SIG-M5 treated with dmso at 0.1 percent for 504 hours (cell line): ENCODE measurements around the gene TMEM218.
A peak's percentile ranks its signal among the peaks of the same experiment; 100 is the strongest.

Experiments
- DNase-seq: peaks from one replicate; lab custom pipeline; 2025; ENCODE audit not compliant: unreplicated experiment; lab: John Stamatoyannopoulos, UW

Gene TMEM218

DNA sequence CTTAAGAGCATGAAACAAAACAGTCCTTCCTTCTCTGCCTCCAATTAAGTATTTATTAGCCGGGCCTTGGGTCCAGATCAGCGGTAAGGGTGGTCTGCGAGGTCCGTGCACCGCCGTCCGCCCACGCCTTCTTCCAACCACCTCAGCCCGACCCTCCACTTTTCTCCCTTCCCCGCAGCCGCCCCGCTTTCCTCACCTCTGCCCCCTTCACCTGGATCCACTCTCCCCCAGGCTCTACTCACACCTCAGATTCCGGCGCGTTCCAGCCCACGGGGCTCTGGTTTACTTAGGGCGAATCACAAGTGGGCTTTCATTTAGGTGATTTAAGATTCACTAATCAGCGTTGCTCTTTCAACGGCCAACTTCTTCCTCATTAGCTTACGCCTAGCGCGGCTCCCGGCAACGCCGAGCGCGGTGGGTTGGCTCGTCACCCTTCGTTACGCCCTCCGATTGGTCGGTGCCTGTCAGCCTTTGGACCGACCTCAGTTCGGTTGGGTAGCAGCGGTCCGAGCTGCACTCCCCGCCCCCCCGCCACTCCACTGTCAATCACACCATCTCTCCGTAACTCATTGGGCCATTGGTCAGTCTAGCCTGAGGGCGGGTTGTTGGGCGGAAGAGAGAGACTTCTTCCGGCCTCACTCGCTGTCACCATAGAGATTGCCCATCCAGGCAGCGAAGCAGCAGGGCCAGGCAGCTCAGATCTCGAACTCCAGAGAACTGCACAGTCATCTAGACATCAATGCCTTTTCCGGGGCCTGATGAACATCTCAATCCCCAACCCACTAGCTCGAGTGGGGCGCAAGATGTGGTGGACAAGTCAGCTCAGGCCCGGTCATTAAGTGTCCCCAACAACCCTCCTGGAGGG lies at the start of gene TMEM218:
Gene TMEM218, minus strand, starts transcription at position 284 of the 865 bp plus-strand sequence. CDS start 9,385 bp downstream, outside the sequence.
- peak; percentile 94 for DNase-seq

DNA sequence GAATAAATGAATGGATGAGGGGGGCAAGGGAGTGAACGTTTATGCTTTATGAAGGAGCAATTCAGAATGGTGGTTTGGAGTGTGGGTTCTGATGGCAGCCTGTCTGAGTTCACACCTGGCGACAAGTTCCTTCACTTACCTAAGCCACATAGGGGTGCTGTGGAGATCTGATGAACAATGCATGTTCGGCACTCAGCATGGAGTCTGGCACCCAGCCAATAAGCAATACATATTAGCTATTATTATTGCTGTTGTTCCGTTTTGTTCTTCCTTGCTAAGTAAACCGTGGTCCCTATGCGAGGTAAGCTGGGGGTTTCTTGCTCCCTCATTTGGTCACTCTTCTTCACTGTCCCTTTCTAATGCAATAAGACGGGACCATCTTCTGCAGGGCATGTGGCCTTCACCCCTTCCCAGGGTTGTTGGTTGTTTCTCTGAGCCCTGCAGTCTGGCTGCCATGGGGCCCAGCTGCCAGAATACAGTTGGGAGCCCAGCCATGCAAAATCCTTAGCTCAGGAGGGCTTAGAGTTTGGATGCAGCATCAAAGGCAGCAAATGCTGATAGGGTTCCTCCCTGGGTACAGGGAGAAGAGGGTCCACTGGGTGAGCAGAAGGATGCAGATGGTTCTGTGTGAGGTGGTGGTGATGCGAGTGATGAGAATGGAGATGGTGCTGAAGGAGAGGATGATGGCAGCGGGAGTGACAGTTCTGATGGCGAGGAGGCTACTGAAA lies 46.7 kb upstream of the TMEM218 start:
- no peak for DNase-seq

DNA sequence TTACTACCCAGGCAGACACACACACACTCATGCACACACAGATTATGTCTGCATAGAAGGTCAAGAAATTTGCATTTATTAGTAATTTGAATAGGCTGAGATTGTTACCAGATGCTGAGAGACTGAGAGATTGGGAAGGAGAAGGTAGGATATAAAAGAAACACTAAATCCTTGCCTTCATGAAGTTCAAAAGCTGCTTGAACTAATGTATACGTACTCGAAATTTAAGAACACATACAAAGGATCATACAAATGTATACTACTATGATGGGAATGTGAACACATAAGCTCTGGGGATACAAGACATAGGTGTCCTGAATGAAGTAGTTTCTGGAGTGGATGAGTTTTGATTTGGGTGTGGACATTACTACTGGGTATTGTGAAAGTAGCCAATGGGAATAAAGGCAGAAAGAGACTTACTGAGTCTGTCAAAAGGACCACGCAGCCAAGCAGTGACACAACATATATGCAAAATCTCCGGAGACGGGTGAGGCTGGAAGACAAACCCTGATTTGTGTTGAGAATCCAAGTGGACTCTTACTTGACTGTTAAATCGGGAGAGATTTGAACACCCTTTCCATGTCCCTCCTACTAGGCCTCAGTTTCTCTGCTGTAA lies 45.8 kb upstream of the TMEM218 start:
- no peak for DNase-seq

DNA sequence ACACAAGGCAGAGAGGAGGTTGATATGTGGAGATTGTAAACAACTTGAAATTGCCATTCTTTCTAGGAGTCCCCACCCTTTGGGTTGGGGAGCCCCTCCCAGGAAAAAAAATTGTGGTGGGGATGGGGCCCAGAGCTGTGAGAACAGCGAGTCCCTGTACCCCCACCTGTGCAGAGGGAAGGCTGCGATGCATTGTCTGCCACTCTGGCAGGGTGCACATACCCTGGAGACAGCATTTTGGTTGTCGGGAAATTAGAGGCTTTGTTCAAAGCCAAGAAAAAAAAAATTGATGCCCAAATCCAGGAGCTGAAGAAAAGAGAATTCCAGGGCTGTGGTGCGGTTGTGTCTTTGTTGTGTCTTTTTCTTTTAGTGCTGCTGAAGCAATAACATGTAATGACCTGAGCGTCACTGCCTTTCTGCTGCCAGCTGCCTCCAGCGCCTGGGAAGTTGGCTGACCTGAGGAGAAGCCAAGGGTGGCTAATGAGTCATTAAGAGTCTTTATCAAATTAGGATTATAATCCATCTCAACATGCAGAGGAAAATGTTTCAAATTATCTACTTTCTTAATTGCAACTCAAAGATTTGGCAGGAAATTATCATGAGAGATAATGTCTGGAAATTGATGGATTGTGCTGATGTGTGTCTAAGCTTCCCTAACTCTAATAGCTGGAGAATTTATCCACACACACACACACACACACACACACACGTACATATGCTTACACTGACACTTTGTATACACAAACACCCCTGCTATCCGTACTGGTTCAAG lies 45.1 kb upstream of the TMEM218 start:
- no peak for DNase-seq

DNA sequence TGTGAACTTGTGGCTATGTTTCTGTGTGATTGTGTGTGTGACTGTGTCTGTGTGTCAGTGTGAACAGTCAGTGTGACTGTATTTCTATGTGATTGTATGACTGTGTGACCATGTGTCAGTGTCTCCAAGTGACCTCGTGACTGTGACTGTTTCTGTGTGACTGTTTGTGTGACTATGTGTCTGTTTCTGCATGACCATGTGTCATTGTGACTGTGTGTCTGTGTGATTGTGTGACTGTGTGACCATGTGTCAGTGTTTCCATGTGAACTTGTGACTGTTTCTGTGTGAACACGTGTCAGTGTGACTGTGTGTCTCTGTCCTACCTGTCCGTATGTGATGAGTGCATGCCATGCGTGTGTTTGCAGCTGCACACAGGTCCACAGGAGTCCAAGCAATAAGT lies 44.3 kb upstream of the TMEM218 start:
- no peak for DNase-seq

DNA sequence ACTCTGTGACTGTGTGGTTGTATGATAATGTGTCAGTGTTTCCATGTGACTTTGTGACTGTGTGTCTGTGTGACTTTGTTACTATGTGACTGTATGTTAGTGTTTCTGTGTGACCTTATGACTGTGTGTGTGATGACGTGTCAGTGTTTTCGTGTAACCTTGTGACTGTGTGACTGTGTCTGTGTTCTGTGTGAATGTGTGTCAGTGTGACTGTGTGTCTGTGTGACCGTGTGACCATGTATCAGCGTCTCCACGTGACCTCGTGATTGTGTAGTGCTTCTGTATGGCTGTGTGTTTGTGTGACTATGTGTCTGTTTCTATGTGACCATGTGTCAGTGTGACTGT lies 43.6 kb upstream of the TMEM218 start:
- no peak for DNase-seq

GRCh38 chr11:125154378-125155099 lies 43.1 kb upstream of the TMEM218 start:
- DNase-seq: no peak

DNA sequence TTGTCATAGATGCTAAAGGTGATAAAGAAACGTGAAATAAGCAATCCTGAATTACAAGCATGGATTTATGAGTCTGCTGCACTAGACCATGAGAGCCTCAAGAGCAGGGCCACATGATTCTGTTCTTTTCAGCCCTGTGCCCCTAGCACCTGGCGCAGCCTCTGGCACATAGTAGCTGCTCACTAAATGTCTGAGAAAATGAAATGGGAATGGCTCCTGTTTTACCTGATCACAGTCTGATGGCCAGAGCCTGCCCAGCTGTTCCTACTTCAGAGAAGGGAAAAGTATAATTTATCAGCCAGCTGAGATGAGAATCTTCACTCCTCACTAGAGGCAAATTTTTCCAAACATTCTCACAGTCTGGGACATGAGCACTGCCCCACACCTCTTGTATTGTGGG lies 42.4 kb upstream of the TMEM218 start:
- DNase-seq: no peak

- no peak for DNase-seq
Measured at GRCh38 chr11:125148743-125149142, 37.3 kb upstream of the TMEM218 start.

GRCh38 chr11:125148011-125148410 lies 36.6 kb upstream of the TMEM218 start:
- DNase-seq: no peak

GRCh38 chr11:125147280-125147679 lies 35.9 kb upstream of the TMEM218 start:
- DNase-seq: no peak

- DNase-seq: no peak
Measured at GRCh38 chr11:125146232-125146631, 34.8 kb upstream of the TMEM218 start.

DNA sequence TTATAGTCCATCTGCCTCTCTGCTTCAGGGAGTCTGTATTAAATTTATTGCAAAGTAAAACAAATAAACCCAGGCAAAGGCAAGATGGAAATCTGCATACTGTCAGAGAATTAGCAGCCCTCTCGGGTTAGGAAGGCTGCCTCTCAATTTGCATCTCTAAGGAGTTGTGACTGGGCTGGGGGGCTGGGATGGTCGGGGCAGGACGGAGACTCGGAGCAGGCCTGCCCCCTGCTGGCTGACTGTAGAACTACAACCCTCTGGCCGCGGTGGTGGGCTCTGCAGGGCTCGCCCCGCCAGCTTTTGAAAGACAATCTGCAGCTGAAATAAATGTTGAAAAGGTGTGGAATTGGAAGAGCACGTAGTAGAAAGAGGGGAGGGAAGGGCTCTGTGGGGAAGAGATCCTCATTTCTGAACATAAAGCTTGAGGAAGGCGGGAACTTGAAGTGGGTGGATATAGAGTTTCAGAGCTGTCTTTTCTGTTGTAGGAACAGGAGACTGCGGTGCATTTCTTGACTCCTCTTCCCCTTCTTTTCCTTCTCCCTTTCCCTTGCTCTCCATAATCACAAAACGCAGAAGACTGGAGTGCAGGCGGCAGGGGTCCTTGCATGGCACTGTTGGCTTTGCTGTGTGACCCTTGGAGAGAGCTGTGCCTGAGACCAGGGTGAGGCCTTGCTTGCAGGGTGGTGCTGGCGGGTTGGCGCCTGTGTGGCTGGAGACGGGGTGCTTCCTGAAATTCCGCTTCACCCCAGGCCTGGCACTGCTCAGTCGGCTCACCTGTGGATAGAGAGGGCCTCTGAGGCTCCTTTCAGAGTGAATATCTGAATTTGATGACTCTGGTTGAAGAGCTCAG lies 30.5 kb upstream of the TMEM218 start:
- no peak for DNase-seq

DNA sequence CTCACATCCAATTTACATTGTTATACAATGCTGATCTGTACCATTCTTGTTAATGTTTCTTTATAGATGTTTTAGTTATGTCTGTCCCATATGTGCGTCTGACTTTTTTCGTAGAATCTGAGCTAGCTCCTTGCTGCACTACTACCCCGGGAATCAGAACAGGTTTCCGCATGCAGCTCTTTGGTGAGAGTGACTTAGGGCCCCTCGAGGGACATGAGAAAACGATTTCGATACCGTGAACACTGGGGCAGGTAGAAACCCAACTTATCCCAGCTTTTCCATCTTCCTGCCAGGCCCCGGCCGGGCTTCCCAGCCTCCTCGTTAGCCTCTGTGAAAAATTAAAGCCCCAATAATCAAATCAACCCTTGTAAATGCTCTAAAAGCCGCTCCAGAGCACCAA lies 29.8 kb upstream of the TMEM218 start:
- DNase-seq: no peak

DNA sequence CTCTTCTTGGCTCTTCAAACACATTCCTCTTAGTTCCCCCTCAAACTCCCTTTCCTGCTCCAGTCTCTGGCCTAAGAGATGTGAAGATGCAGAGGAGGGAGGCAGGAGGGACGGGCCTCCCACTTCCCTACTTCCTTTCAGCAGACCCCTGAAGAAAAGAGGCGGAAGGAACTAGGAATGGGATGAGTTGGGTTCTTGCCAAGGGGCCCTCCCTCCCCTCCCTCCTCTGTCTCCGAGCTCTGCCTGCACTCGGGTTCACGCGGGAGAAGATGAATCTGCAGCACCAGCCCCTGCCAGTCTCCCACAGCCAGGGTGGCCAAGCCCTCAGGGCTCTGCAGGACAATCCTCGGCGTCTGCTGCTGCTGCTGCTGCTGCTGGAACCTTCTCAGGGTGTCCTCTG lies 28.8 kb upstream of the TMEM218 start:
- no peak for DNase-seq

GRCh38 chr11:125139778-125140177 lies 28.4 kb upstream of the TMEM218 start:
- no peak for DNase-seq

GRCh38 chr11:125138966-125139365 lies 27.5 kb upstream of the TMEM218 start:
- no peak for DNase-seq

DNA sequence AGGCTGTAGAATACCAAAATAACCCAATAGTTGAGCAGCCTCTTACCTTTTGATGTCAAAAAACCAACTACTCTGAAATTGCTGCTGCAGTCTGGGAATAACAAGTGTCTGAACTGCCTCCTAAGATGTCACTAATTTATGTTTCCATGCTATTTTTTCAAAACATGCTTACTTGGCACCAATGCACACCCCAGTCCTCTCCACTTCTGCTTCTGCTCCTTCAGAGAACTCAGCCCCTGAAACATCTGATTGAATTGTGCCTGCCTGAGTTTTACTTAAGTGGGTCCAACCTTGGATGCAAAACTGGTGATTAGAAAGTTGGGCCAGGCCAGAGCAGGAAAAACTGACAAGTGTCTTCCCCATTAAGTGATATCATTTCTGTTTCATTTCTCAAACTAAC lies 24.6 kb upstream of the TMEM218 start:
- DNase-seq: no peak

DNA sequence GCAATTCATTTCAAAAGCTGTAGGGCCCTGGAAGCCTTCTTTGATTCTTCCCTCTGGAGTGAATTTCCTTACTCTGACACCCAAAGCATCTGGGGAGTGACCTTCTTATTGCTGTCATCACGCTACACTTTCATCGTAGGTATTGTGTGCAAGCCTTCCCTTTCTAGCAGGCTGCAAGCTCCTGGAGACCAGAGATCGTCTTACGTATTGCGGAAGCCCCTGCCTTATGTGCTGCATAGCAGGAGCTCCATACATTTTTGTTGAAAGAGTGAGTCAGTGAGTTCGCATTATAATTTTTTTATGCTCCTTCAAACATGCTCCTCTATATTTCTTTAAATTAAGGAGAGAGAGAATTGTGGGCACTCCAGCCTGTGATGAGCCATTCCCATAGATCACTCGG lies 21.2 kb upstream of the TMEM218 start:
- DNase-seq: no peak

DNA sequence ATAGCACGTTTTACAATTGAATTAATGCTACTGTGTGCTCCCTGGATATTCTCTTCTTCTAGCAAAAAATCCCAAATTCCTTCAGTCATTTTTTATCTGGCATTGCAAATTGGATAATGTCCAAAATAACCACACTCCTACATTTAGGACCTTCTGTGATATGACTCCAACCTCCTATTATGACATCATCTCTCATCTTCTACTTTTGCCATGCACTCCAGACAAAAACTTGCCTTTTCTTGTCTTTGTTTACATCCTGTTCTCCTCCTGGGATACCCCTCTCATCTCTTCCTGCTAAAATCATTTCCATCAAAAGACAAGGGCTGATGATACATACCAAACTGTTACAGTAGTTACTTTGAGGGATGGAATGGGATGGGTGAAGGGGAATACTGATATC lies 20.6 kb upstream of the TMEM218 start:
- DNase-seq: no peak
